ENCODE results near the gene NUB1.
A peak's percentile ranks its signal among the peaks of the same experiment; 100 is the strongest.

Gene NUB1

DNA sequence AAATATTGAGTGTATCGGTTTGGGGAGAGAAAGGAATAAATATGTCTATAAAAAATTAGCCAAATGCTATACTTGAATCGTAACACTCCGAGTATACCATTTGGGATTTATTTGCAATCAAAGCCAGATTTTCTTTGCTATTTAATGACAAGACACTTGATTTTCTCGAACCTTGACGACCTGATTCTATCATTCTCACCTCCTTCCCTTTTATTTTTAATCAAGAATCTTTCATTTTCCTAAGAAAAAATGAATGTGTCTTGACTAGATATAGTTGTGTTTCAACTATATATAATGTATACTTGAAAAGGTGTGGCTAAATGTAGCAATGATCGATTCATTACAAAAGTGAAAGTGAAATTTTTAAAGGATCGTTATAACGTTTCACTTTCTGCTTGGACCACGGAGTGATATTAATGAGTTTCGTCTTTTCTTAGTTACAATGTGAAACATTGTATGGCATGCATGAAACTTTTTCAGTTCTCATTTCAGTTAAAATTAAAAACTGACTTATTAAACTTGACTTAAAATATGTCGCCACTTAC is 562 bp downstream of the NUB1 start:
- DNase-seq (ENCODE audit: insufficient read length, low spot score) (no peak), FAIRE-seq (no peak)

GRCh38 chr7:151342811-151343210 is 1.2 kb downstream of the NUB1 start:
- no peak for FAIRE-seq
- DNase-seq (ENCODE audit: insufficient read length, low spot score), result no peak

- no peak for FAIRE-seq
Measured at GRCh38 chr7:151343516-151343915, 1.9 kb downstream of the NUB1 start.

GRCh38 chr7:151345576-151346469 is 4.2 kb downstream of the NUB1 start:
- DNase-seq (ENCODE audit: insufficient read length, low spot score), result no peak
- FAIRE-seq, result no peak

More at GRCh38 chr7:151343516-151343915, 1.9 kb downstream of the NUB1 start:
- no peak for DNase-seq (ENCODE audit: insufficient read length, low spot score)

GRCh38 chr7:151346470-151346769 is 4.8 kb downstream of the NUB1 start:
- FAIRE-seq, result no peak
- no peak for DNase-seq (ENCODE audit: insufficient read length, low spot score)

- DNase-seq (ENCODE audit: insufficient read length, low spot score) (no peak), FAIRE-seq (no peak)
Measured at GRCh38 chr7:151347200-151347599, 5.6 kb downstream of the NUB1 start.

- DNase-seq (ENCODE audit: insufficient read length, low spot score) (no peak), FAIRE-seq (no peak)
Measured at GRCh38 chr7:151348970-151349369, 7.4 kb downstream of the NUB1 start.

- DNase-seq (ENCODE audit: insufficient read length, low spot score), result no peak
- FAIRE-seq, result no peak
Measured at GRCh38 chr7:151349507-151349853, 7.9 kb downstream of the NUB1 start.

DNA sequence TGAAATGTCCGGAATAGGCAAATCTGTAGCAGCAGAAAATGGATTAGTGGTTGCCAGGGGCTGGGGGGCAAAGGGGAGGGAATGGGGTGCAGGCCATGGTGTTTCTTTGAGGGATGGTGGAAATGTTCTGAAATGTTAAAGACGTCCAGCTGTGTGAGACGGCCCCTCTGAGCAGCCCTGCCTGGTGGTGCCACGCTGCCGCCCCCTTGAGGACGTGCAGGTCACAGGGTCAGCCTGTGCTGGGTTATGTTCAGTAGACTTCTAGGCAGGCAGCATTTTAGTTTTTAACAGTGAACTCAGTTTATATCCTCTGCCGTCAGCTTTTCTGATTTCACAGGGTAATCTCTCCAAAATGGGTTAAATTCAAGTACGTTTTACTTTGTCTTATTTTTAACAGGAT is 9.4 kb downstream of the NUB1 start:
- DNase-seq (ENCODE audit: insufficient read length, low spot score), result no peak
- FAIRE-seq, result no peak

DNA sequence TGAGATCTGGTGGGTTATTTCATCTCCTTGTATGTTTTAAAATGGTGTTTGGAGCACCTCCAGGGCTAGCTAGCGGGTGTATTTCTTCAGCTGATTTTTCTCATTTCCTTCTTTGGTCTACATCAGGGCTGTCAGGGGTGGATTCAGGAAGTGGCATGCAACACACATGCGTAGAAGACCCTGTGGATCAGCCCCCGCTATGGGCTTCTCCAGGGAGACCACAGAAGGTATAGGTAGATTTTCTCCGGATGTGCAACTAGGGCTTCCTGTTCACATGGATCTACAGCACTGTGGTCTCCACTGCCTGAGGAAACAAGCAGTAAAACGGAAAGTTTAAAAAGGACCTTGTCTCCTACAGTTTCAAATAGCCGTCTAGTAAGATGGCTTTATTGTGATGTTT is 10.4 kb downstream of the NUB1 start:
- FAIRE-seq, result no peak
- no peak for DNase-seq (ENCODE audit: insufficient read length, low spot score)

DNA sequence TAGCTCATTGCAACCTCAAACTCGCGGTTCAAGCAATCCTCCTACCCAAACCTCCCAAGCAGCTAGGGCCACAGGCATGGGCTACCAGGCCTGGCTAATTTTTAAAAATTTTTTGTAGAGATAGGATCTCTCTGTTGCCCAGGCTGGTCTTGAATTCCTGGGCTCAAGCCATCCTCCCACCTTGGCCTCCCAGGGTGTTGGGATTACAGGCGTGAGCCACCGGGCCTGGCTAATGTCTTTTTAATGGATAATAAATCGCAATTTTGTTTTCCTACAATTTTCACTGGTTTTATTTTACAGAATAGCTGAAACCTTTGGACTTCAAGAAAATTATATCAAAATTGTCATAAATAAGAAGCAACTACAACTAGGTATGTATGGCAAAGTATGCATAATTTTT is 10.9 kb downstream of the NUB1 start:
- FAIRE-seq (no peak), DNase-seq (ENCODE audit: insufficient read length, low spot score) (no peak)

DNA sequence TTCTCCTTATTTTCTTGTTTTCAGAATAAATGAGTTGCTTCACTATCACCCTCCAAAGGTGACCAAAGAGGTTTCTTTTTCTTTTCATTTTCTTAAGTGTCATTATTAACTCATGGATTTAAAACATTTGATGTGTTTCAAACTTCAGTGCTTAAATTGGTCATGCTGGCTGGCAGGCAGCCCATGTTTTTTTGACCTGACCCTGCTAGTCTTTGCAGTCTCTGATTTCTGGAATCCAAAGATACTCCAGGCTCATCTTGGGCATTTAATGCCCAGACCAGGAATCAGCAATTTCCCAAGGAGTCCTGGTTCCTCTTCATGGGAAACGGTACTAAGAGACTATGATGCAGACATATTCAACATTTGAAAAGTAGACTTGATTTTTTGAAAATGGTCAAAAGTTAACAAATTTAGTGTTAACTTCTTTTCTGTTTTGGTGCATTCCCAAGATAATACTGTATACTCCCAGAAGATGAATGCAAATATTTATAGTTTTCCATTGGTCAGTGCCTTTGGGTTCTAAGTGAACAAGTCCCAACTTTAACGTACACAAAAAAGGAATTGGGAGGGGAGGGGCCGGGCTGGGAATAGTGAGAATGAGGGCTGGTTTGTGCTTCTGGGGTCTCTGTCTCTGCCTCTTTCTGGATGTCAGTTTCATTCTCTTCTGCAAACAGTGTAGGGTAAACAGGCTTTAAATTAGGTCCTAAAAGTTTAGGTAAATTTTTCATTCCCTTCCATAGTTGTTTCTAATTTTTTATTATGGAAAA is 19.8 kb downstream of the NUB1 start:
- FAIRE-seq, result no peak
- DNase-seq (ENCODE audit: insufficient read length, low spot score), result no peak

DNA sequence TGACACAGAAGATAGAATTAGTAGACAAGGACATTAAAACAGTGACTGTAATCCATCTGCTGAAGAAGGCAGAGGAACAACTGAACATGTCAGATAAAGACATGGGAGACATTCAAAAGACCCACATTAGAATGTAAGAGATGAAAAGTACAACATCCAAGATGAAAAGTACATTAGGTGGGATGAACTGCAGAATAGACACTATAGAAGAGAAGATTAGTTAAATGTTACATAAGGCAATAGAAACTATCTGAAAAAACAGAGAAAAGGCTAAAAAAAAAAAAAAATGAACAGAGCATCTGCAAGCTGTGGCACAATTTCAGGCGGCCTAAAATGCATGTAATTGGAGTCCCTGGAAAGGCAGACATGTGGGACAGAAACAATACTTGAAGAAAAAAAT is 21.6 kb downstream of the NUB1 start:
- no peak for FAIRE-seq

DNA sequence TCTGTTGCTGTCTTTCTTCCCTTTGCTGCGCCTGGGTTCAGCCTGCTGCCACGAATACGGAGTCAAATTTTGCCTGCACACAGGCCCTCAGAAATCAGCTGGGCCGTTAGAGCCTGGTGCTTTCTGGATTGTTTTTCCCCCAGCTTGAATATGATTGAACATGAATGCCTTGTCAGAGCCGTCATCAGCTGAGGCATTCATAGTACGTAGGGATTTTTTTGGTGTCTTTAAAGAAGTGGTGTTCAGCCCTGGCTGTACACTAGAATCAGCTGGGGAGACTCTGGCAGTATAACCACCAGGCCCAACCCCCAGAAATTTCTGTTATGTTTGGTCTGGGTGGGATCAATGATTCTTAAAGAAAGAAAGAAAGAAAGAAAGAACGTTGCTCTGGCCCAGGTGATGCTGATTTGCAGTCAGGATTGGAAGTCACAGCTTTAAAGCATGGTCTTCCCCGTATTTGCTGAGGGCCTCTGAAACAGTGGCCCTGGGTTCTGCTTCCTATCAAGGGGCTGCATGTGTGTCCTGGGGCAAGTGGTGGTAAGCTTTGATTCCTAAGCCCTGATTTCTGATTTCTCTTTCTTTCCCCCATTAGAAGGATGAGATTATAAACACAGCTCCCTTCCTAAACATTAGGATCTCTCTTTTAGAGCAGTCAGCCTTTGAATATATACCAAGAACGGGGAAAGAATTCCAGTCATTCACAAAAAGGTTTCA is 24.7 kb downstream of the NUB1 start:
- DNase-seq (ENCODE audit: insufficient read length, low spot score) (no peak), FAIRE-seq (no peak)

More for the DNA sequence above, 21.6 kb downstream of the NUB1 start:
- no peak for DNase-seq (ENCODE audit: insufficient read length, low spot score)

DNA sequence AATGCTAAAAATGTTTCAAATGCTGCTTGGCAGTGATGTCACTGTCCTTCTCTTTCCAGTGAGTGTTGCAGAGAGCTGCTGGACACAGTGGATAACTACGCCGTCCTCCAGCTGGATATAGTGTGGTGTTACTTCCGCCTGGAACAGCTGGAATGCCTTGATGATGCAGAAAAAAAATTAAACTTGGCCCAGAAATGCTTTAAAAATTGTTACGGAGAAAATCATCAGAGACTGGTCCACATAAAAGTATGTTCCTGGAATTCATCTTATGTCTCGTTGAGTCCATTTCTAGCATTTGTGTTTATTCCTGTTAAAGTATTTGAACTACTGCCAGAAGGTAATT is 25.2 kb downstream of the NUB1 start:
- DNase-seq (ENCODE audit: insufficient read length, low spot score), result no peak
- FAIRE-seq, result no peak

DNA sequence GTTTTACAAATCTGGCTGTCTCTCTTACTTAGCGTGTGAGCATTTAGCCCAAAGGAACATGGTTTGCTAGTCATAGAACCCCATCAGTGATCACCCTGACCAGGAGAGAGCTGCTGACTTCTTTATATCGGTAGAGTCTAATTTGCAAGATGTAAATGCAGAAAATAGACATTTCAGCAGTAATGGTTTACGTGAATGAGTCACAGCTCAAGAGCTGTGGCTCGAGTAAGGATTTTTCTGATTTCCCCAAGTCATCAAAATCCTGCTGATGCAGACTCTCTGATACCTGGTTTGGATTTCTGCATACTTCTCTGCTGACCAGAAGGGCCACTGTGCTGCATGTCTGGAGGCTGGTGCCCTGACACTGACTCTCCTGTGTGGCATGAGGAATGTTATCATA is 25.7 kb downstream of the NUB1 start:
- FAIRE-seq (no peak), DNase-seq (ENCODE audit: insufficient read length, low spot score) (no peak)

- FAIRE-seq (peak; percentile 51), DNase-seq (ENCODE audit: insufficient read length, low spot score) (peak; percentile 73)
Measured at GRCh38 chr7:151368136-151368571, 26.5 kb downstream of the NUB1 start.

- FAIRE-seq, result no peak
Measured at GRCh38 chr7:151371266-151371665, 29.7 kb downstream of the NUB1 start.

DNA sequence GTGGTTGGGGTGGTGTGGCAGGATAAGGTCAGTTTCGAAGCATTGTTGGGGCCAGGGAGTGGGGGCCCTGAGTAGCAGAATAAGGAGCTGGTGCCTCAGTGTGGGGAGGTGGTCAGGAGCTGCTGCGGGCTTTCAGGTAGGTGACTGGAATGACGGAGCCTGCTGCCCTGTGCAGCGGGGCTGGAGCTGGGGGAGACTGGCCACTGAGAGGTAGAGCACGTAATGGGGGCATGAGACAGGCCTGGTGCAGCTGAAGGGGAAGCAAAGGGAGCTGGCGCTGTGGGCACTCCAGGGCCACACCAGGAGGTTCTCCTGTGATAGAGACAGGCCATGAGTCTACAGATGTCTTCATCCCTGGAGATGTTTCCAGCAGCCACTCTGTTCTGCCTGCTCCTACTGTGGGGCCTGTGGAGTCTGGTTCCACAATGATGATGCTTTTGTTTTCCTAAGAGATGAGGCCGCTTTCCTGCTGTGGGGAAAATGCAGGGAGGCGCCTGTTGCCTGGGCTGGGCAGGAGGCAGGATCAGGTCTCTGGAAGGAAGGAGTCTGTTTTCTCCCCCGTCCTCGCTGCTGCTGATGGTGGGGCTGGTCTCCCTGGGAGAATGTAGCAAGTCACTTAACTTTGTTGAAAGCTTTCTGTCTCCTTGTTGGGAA is 31.1 kb downstream of the NUB1 start:
- FAIRE-seq, result no peak
- DNase-seq (ENCODE audit: insufficient read length, low spot score), result no peak

More at GRCh38 chr7:151371266-151371665, 29.7 kb downstream of the NUB1 start:
- no peak for DNase-seq (ENCODE audit: insufficient read length, low spot score)

DNA sequence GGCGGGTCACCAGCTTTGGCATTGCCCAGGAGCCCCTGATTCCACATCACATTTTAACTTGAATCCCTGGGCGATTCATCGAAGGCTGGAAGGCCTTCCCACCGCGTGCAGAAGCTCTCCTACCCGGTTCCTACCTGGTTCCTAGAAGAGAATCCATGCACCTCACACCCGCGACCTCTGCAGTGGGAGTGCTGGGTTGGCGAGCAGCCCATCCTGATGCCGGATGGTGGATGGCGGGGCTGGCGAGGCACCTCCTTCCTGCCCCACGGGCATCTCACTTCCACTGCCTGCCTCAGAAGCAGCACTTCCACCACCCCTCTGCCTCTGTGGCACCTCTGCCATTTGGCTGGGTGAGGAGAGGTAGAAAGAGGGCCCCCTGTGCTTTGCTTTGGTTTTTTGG is 32.0 kb downstream of the NUB1 start:
- no peak for FAIRE-seq
- DNase-seq (ENCODE audit: insufficient read length, low spot score), result no peak

GRCh38 chr7:151374139-151374538 is 32.5 kb downstream of the NUB1 start:
- FAIRE-seq (no peak), DNase-seq (ENCODE audit: insufficient read length, low spot score) (no peak)

All from HTR-8/SVneo (cell line).